Adipose tissue (tissue), 3 donors: ENCODE data around the gene COL18A1. TPM values are rescaled to one million over a fixed set of nuclear protein-coding genes. Genes with fewer than 3 reads are reported as not detected.

ENCODE experiments used
- H3K27ac ChIP-seq: one replicate; pipeline ENCODE4 v1.5.1; 2013; ENCODE audit warnings: low read depth, low read length
- WGBS, 3 donors: extraction: QIAGEN DNeasy Blood & Tissue Kit; methylation state at CpG; one replicate each; pipeline ENCODE4 v1.1.7; 2013; 5-methylcytosine and 5-hydroxymethylcytosine counted together
- polyA plus RNA-seq, 3 donors: library from polyadenylated mRNA; stranded (reverse); fragments of 200-250 nt; gene quantifications; one replicate each; pipeline ENCODE4 v1.2.3, GENCODE V29; 2013
- donor health status: healthy with polysubstance abuse.
- donor health status: Bipolar disorder and iron deficiency.
- donor health status: healthy.

COL18A1 gene
- polyA plus RNA-seq, 3 donors: 42.2 to 93.6 (median 50.6) TPM

- WGBS, 3 donors: 88 to 96% (median 93%) methylated on average over 6 of the region's 6 CpGs
- no peak overlapping the region for H3K27ac ChIP-seq
These were observed 71.6 kb downstream of the COL18A1 start for GRCh38 chr21:45476582-45476981.

GRCh38 chr21:45477176-45478114 is 72.5 kb downstream of the COL18A1 start:
- no peak overlapping the region for H3K27ac ChIP-seq
- WGBS, 3 donors: 73 to 78% (median 73%) methylated on average over 44 of the region's 44 CpGs

- WGBS, 3 donors: 30 to 34% (median 32%) methylated on average over 32 of the region's 32 CpGs
- no peak overlapping the region for H3K27ac ChIP-seq
These were observed 73.3 kb downstream of the COL18A1 start for GRCh38 chr21:45478115-45478801.

- WGBS, 3 donors: 82 to 87% (median 86%) methylated on average over 31 of the region's 31 CpGs
- no peak overlapping the region for H3K27ac ChIP-seq
These were observed 74.1 kb downstream of the COL18A1 start for GRCh38 chr21:45478816-45479669.

- no peak overlapping the region for H3K27ac ChIP-seq
- WGBS, 3 donors: 83 to 85% (median 85%) methylated on average over 34 to 37 of the region's 37 CpGs
These were observed 75.0 kb downstream of the COL18A1 start for GRCh38 chr21:45479691-45480675.

- WGBS, 3 donors: 88 to 92% (median 92%) methylated on average over 34 to 35 of the region's 35 CpGs
- no peak overlapping the region for H3K27ac ChIP-seq
These were observed 75.9 kb downstream of the COL18A1 start for GRCh38 chr21:45480701-45481500.

- no peak overlapping the region for H3K27ac ChIP-seq
- WGBS, 3 donors: 90 to 95% (median 95%) methylated on average over 15 to 16 of the region's 16 CpGs
These were observed 76.6 kb downstream of the COL18A1 start for GRCh38 chr21:45481566-45481965.

- H3K27ac ChIP-seq: no peak overlapping the region
- 82 to 90% (median 84%) methylated on average over 33 of the region's 33 CpGs for WGBS, 3 donors
These were observed 77.3 kb downstream of the COL18A1 start for GRCh38 chr21:45481977-45482898.

GRCh38 chr21:45482899-45483821 is 78.2 kb downstream of the COL18A1 start:
- H3K27ac ChIP-seq: no peak overlapping the region
- 51 to 71% (median 58%) methylated on average over 38 to 40 of the region's 40 CpGs for WGBS, 3 donors

- no peak overlapping the region for H3K27ac ChIP-seq
- 91 to 94% (median 93%) methylated on average over 6 of the region's 6 CpGs for WGBS, 3 donors
These were observed 79.4 kb downstream of the COL18A1 start for GRCh38 chr21:45484318-45484717.

GRCh38 chr21:45485686-45486442 is 80.9 kb downstream of the COL18A1 start:
- no peak overlapping the region for H3K27ac ChIP-seq
- WGBS, 3 donors: 88 to 94% (median 94%) methylated on average over 21 to 25 of the region's 25 CpGs

- no peak overlapping the region for H3K27ac ChIP-seq
- 85 to 92% (median 86%) methylated on average over 26 to 29 of the region's 29 CpGs for WGBS, 3 donors
These were observed 81.6 kb downstream of the COL18A1 start for GRCh38 chr21:45486443-45487160.

- no peak overlapping the region for H3K27ac ChIP-seq
- 86 to 94% (median 94%) methylated on average over 33 of the region's 33 CpGs for WGBS, 3 donors
These were observed 82.3 kb downstream of the COL18A1 start for GRCh38 chr21:45487161-45487806.
